Fibroblast of lung (primary cell): ENCODE data around the gene CWC27.

Source experiments
- EZH2 ChIP-seq: IDR thresholded peaks from 2 replicates; pipeline ENCODE4 v1.5.1; 2012; ENCODE audit warnings: low read length, control low read depth, mild to moderate bottlenecking; ENCODE audit errors: missing control alignments
- TF ChIP-seq, protein P1 (sequence below), 2 donors: IDR thresholded peaks in 1 of 2; conservative IDR thresholded peaks in 1 of 2; 1 replicate in 1 of 2; 2 replicates in 1 of 2; pipeline ENCODE4 v1.5.1; 2011 to 2012; ENCODE audit warnings: low read length in 2 of 2, control low read depth in 1 of 2, inconsistent platforms in 1 of 2, low read depth in 1 of 2, mild to moderate bottlenecking in 1 of 2

- TF ChIP-seq, protein P1, sequence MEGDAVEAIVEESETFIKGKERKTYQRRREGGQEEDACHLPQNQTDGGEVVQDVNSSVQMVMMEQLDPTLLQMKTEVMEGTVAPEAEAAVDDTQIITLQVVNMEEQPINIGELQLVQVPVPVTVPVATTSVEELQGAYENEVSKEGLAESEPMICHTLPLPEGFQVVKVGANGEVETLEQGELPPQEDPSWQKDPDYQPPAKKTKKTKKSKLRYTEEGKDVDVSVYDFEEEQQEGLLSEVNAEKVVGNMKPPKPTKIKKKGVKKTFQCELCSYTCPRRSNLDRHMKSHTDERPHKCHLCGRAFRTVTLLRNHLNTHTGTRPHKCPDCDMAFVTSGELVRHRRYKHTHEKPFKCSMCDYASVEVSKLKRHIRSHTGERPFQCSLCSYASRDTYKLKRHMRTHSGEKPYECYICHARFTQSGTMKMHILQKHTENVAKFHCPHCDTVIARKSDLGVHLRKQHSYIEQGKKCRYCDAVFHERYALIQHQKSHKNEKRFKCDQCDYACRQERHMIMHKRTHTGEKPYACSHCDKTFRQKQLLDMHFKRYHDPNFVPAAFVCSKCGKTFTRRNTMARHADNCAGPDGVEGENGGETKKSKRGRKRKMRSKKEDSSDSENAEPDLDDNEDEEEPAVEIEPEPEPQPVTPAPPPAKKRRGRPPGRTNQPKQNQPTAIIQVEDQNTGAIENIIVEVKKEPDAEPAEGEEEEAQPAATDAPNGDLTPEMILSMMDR (conservative IDR thresholded peaks at IDR 0.05 in 1 of 2, IDR thresholded peaks at IDR 0.05 in 1 of 2; ENCODE audit: low read depth in 1 of 2, low read length in 2 of 2) = no peak
- no peak for TF ChIP-seq EZH2
Measured at GRCh38 chr5:64963278-64963677, 194.5 kb downstream of the CWC27 start.
